HL-60/S4 treated with phorbol 12-myristate 13-acetate at 8.2 ng/mL for 4 days and 3 days (cell line): ENCODE data around the gene ELOVL6.
"Not testable (repeated sequence)": the region's sequence is repeated elsewhere in the genome, so short reads cannot be mapped to it uniquely, and the experiment has no call there.

ENCODE experiments used
- in situ Hi-C: fragments of 300-500 bp; cut with MboI; formaldehyde crosslinking; loops from 2 replicates; pipeline ENCODE4 v1.15.0; 2022; ENCODE audit warnings: low sequenced_read_pairs

ELOVL6 gene

DNA sequence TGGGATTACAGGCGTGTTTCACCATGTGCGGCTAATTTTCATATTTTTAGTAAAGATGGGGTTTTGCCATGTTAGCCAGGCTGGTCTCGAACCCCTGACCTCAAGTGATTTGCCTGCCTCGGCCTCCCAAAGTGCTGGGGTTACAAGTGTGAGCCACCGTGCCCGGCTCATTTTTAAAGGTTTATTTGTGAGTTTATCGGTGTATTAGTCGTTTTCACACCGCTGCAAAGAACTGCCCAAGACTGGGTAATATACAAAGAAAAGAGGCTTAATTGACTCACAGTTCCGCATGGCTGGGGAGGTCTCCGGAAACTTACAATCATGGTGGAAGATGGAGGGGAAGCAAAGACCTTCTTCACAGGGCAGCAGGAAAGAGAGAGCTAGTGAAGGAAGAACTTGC, 159.3 kb downstream of the ELOVL6 start:
- in situ Hi-C loops: not testable (repeated sequence)

DNA sequence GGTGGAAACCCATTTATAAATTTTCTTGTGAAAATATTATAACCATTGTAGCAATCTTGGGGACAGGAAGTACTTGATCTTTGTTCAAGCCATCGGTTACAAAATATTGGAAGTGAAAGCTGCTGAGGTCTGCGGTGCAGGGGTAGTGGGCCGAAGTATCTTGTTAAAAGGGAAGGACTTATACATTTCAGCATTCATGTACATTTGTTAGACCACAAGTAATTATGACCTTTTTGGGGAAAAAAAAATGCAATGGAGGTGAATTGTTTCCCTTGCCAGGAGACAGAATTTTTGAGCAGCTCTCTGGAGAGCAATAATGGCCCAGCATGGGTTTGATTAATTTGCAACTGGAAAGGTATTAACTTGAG, 164.4 kb downstream of the ELOVL6 start:
- in situ Hi-C loops: no loop called here

DNA sequence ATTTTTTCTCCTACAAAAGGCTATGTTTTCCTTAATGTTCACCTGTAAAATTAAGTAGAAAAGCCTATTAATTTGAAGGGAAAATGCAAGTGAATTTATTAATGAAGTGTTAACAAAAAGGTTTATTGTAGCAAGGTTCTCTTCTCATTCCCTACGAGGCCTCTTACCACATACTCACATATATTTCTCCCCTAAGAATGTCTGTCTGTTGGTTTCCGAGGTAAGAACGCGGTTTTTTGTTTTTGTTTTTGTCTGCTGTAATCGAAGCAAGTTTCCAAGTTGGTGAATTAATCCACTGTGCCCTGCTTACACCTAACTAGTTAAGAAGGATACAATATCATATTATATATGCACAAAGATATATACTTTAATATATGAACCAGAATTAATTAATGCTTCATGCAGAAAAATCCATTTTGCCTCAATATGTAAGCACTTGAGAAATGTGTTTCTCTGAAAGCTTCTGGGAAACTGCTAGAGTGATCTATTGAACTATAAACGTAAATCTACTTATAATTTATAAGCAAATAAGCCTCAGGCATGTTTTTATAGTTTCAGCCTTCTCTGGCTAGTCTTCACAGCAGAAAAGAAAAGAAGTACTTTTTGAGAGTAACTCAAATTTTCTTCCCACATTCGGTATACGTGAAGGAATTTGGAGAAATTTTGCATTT, 164.9 kb downstream of the ELOVL6 start:
- in situ Hi-C loops: no loop called here

DNA sequence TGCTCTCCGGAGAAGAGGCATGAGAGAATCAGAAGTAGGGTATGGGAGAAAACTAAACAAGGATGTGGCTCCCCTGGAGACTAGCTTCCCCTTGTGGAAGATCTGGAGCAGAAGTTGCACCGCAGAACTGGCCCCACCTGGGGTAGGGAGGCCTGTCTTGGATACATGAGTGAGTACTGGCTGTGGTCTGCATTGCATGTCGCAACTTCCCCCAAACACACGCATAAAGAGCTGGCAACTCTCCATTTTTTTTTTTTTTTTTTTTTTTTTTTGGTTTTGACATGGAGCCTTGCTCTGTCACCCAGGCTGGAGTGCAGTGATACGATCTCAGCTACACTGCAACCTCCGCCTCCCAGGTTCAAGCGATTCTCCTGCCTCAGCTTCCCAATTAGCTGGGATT, 165.8 kb downstream of the ELOVL6 start:
- in situ Hi-C loops: no loop called here

DNA sequence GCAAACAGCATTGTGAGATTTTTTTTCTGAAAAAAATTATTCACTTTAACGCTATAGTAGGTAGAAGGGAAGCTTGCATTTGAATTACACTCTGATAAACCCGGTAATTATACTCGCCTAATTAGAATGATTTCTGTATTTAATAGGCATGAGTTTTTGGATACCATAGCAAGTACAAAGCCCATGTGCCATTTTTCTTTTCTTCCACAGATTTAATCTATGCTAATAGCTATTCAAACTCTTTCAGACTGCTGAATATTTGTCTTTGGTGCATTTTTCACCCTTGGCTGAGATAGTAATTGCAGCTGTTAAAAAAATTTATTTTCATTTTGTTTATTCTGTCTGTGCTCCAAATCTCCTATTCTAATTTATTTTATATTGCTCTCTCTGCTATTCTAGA, 172.7 kb downstream of the ELOVL6 start:
- in situ Hi-C loops: no loop called here

DNA sequence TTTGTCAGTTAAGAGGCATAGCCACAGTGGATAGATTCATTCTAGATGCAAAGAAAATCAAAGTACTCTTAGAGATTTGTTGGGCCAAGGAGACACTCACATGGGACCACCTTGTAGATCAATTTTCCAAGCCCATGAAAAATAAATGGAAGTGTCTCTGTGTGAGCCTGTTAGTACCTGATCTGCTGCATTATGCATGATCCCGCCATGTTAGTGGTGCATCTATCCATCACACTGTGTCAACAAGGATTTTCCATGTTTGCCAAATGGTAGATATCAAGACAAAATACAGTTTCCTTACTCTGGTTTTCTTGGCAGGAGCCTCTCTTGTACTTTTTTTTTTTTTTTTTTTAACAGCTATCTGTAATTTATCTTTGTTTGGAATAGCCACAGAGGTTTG, 173.4 kb downstream of the ELOVL6 start:
- in situ Hi-C loops: no loop called here

DNA sequence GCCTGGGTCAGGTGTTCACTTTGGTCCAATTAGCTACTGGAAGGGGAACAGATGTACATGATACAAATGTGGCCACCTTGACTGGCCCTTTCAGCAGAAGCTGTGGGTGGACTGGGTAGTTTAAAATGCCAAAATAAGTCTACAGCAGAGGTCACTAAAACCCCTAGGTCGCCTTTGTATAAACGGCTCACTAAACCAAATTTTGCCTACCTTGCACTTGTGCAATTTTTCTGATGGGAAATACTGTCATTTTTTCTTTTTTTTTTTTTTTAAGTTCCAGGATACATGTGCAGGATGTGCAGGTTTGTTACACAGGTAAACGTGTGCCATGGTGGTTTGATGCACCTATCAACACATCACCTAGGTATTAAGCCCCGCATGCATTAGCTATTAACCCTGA, 176.0 kb downstream of the ELOVL6 start:
- in situ Hi-C loops: no loop called here

DNA sequence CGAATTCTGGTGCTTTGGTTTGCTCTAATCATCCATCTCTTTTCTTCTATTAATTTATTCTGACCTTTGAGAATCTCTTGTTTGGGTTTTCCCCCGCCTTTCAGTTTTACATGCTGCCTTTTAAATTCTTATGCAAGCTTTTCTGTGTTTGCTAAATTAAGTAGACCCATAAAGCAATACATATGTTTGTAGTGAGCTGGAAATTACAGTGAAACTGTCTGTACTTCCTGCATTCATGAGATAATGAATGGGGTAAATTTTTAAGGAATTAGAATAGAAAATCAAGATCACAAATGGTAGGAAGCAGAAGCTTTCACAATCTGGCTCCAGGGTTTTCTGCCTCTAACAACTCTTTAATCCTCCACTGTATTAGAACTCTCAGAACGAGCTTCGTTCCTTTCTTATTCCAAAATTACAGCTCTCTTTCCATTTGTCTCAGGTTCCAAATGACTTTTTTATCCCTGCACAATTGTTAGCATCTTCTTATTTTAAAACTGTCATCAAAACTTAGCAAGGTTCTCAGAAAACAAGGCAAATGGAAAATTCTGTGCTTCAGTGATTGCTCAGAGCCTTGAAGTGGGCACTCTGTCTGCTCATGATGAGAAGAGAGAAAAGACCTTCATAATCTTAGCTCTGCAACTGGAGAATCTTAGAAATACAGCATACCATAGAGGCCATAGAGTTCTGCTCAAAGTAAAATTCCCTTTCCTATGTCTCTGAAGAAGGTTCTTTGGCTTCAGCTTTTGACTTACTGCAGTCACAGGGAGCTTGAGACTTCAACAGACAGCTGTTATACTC, 177.6 kb downstream of the ELOVL6 start:
- in situ Hi-C loops: no loop called here

DNA sequence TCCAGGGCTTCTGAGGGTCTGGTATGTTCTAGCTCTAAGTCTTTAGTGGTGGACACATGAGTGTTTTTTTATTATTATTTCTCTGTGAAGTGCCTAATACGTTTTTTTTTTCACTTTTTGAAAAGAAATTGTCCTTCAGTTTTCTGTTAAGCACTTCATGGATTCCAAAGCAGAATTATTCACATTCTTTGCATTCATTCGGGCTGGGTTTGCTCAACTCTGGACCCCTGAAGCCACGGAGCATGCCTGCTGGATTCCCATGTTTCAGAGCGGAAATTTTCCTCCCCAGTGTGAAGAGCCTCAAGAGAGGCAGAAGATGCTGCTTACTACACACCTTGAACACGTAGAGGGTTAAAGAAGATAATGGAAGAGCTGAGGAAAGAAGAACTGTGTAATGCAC, 178.3 kb downstream of the ELOVL6 start:
- in situ Hi-C loops: no loop called here

DNA sequence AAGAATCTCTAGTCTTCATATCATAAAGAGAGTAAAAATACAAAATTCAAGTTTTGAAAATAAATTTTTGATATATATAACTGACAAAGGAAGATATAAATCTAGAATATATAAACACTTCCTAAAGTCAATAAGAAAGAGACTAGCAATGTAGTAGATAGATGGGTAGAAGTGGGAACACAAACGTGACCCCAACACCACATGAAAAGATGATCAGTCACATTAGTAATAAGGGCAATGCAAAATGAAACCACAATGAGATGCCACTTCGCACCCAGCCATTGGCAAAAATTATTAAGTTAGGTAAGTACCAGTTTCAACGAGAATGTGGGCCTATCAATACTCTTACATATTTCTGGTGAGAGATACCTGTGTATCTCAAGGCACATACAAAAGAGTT, 179.3 kb downstream of the ELOVL6 start:
- in situ Hi-C loops: no loop called here

DNA sequence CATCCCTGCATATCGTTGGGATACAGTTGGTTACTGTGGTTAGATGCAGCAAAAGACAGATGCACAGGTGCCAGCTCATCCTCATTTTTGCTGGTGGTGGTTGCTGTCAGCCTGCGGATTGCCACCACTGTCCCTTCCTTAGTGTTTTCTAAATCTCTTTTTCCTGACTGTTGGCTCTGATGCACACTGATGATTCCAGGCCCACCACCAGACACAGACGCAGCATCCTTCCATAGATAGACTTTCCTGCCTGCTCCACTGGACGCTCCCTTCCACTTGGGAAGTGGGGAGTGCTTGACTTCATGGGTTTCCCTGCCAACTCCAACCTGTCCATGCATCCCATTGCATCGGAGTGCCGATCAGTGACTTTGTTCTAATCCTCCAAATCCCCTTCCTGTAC, 184.2 kb downstream of the ELOVL6 start:
- in situ Hi-C loops: no loop called here

DNA sequence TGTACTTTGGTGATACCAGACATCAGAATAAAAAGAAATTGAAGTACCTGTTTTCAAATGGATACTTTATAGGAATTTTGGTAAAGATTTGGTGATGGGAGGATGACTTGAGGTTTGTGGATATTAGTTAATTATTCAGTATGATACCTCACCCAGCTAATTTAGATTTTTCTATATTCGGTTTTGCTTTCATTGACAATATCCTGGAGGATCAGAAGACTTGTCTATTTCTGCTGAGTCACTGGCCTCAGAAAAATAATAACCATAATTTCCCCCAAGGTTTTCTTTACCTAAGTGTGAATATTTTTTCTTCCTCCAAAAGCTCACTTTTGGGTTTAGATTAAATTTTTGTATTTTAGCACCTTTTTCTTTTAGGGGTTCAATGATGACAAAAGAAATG, 185.5 kb downstream of the ELOVL6 start:
- in situ Hi-C loops: no loop called here

DNA sequence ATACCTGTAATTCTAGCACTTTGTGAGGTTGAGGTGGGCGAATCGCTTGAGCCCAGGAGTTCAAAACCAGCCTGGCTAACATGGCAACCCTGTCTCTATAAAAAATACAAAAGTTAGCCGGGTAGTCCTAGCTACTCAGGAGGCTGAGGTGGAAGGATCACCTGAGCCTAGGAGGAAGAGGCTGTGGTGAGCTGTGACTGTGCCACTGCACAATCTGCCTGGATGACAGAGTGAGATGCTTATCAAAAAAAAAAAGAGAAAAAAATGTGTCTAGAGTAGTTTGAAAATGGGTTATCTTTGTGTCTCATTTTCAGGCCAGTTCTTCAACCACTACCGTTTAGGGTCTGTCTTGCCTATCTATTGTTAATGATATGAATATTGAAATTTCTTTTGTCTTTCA, 187.6 kb downstream of the ELOVL6 start:
- in situ Hi-C loops: no loop called here

DNA sequence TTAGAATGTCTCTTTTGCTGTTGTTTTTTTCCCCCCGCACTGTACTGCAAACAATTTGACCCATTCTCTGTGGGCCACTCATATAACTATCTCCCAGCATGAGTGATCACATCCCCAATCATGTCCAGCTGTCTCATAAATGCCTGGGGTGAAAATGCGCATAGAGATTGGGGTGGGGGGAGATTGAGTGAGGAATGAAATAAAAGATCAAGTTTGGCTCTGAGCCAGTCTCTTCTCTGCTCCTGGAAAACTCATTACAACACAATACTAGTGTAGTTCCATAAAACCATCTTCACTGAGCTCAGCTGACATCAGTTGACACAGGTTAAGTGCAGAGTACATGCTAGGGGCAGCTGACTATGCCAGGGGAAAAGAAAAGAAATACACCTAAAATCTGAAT, 188.9 kb downstream of the ELOVL6 start:
- in situ Hi-C loops: loop anchor here (10.0 kb wide), 1 partner anchor 515 kb away; no protein-coding TSS in a partner anchor

DNA sequence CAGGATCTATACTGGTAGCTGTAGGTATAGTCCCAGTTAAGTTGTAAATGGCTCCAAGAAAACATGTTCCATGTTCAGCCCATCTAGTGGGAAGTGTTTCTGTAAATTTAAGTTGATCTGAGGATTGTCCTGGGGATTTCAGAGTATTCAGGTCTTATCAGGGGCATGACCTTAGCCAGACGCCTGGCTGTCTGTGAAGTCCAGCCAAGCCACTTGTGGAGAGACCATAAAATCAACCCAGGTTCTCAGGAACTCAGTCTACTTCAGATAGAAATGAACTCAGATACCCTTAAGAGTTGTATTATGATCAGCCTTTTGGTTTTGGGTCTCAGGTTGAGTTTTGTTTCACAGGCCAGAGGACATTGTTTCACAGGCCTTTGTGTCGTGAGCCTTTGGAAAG, 189.9 kb downstream of the ELOVL6 start:
- in situ Hi-C loops: loop anchor here (10.0 kb wide), 1 partner anchor 516 kb away; no protein-coding TSS in a partner anchor

DNA sequence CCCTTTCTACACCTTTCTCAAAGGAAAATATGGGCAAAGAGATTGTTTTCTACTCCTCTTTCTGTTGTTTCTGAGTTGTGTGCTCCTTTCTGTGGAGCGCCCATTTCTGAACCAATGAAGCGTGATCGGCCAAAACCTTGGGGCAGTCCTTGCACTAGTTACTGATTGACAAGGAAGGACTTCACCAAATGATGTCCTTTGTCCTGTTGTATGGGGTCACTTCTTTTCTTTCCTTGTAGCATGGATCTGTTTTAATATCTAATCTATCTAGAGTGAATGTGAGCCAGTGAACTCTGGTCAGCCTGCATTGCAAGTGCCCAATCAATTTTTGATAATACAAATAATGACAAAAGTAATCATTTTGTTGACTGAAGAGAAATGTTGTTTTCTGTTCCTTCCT, 191.2 kb downstream of the ELOVL6 start:
- in situ Hi-C loops: loop anchor here (10.0 kb wide), 1 partner anchor 518 kb away; no protein-coding TSS in a partner anchor

DNA sequence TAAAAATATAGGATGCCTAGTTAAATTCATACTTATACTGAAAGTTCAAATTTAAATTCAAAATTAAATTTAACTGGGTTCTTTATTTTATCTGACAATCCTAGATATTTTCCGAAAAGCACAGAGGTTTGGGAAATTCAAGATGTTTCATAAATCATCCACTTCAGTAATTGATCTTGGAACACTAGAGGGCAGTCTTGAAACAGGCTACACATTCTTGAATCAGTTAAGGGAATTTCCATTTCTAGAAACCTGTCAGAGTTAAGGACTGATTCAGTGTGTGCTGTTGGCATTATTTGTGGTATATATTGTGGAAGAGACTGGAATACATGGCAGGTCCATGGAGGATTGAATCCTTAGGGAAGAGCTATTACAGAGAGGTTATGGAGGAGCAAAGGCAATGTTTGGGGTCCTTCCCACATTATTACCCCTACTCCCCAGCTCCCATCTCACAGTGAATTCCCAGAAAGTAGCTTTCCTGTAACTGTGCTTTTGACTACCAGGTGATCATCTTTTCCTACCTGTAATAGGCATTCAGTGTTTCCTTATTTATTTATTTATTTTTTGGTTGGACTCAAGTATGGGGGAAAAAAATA, 192.9 kb downstream of the ELOVL6 start:
- in situ Hi-C loops: loop anchor here (10.0 kb wide), 1 partner anchor 519 kb away; no protein-coding TSS in a partner anchor

DNA sequence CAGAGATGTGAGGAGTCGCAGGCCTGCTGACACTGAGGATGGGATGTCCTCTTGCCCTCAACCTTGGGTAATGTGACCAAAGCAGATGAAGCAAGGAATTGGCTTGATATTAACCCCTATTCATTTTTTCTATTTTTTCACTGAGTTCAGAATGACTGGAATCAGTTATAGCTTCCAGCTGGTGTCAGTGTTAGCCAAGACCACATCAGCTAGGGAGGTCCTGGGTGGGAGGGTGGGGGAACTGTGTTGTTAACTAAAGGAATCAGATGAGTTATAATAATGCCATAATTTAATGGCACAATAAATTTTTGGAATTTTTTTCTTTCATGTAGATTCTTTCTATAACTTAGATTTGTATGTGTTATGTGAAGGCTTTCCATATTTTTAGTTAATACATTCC, 193.9 kb downstream of the ELOVL6 start:
- in situ Hi-C loops: loop anchor here (10.0 kb wide), 1 partner anchor 520 kb away; no protein-coding TSS in a partner anchor

DNA sequence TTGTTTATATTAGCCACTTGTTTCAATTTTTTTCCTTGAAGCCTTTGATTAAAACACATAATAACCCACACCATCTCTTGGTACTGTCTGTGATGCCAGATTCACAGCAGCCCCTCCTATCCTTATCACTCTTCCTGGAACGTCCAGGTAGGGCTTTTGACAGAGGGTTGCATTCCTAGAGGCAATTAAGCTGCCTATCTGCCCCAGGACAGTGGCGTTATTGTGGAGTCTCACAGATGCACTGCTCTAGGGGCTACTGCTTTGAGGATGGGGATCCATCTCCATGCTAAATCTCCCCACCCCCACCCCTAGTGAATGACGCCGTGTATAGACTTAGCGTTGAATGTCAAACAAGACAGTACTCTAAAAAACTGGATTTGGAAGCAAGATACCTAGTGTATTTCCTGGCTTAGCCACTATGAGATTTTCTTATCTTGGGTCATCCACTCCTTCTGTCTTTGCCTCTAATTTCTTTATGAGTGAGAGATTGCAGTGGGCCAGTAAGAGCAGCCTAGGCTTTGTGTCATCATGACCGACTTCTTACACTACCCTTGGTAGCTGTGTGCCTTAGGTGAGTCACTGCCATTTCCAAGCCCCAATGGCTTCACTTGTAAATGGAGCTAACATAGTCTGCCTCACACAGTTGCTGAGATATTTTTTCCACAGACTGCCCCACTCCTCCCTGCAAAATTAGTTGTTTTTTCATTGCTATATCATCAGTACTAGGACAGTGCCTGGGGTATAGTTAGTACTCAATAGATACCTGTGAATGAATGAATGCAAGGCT, 194.8 kb downstream of the ELOVL6 start:
- in situ Hi-C loops: loop anchor here (10.0 kb wide), 1 partner anchor 521 kb away; no protein-coding TSS in a partner anchor

DNA sequence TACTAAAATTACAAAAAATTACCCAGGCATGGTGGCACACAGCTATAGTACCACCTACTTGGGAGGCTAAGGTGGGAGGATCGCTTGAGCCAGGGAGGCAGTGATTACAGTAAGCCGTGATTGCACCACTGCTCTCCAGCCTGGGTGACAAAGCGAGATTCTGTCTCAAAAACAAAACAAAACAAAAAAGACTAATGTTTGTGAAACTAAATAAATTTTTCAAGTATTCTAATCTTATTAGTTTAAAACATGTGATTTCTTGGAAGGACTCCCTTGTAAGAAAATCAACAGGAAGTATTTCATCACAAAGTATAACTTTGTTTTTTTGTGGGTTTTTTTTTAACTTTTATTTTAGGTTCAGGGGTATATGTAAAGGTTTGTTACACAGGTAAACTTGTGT, 196.1 kb downstream of the ELOVL6 start:
- in situ Hi-C loops: loop anchor here (10.0 kb wide), 1 partner anchor 522 kb away; no protein-coding TSS in a partner anchor

DNA sequence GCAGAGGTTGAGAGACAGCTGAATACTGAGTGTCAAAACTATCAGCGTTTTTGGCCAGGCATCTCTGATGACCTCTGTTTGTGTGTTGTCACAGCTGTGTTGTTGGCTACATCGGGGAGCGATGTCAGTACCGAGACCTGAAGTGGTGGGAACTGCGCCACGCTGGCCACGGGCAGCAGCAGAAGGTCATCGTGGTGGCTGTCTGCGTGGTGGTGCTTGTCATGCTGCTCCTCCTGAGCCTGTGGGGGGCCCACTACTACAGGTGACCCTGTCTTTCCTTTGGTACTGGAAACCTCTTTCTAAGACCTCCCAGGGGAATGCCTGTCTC, 198.9 kb downstream of the ELOVL6 start:
- in situ Hi-C loops: loop anchor here (25.0 kb wide), 1 partner anchor 587 kb away; no protein-coding TSS in a partner anchor
